GM12878 (cell line): ENCODE results near the gene RNASEH2A.

Experiments
- EP300 ChIP-seq, 2 experiments: fragments of 150-350 bp in 1 of 2; IDR thresholded peaks; 2 replicates each; pipeline ENCODE4 v1.6.1; 2011 to 2012; ENCODE audit warnings: low read depth in 2 of 2, low read length in 2 of 2, borderline replicate concordance in 1 of 2, improper control_type of control experiment in 1 of 2, inconsistent platforms in 1 of 2; ENCODE audit not compliant: control insufficient read depth in 1 of 2
- PBX3 ChIP-seq: IDR thresholded peaks from 2 replicates; pipeline ENCODE4 v1.6.1; 2011; ENCODE audit warnings: mild to moderate bottlenecking, low read depth, low read length, moderate library complexity; ENCODE audit not compliant: insufficient replicate concordance

GRCh38 chr19:12828494-12828893, 22.1 kb downstream of the RNASEH2A start:
- TF ChIP-seq EP300 (IDR thresholded peaks at IDR 0.05; ENCODE audit: borderline replicate concordance in 1 of 2, control insufficient read depth in 1 of 2, low read depth in 2 of 2, low read length in 2 of 2), result no peak
- TF ChIP-seq PBX3, result no peak
